Peyer's patch (tissue), 4 donors: ENCODE measurements around the gene NAV3. TPM values are rescaled to one million over a fixed set of nuclear protein-coding genes. Genes with fewer than 3 reads are reported as not detected.

Experiments used
- DNase-seq, 3 donors: peaks; one replicate each; pipeline ENCODE4 v3.0.0-alpha.2; 2017 to 2019
- H3K27ac ChIP-seq, 4 donors: fragments of 200-600 bp; sonication (generic); one replicate each; pipeline ENCODE4 v1.5.1; 2016 to 2019
- H3K27me3 ChIP-seq, 2 donors: fragments of 200-600 bp; sonication (generic); one replicate each; pipeline ENCODE4 v1.5.1; 2019
- H3K36me3 ChIP-seq, 3 donors: fragments of 200-600 bp; sonication (generic); one replicate each; pipeline ENCODE4 v1.5.1; 2016 to 2019
- H3K4me1 ChIP-seq, 4 donors: fragments of 200-600 bp; sonication (generic); one replicate each; pipeline ENCODE4 v1.5.1; 2016 to 2019
- H3K4me3 ChIP-seq, 4 donors: fragments of 200-600 bp; sonication (generic); 1 replicate in 3 of 4; 2 replicates in 1 of 4; pipeline ENCODE4 v1.5.1; 2016 to 2019; ENCODE audit warnings: mild to moderate bottlenecking in 1 of 4
- H3K9me3 ChIP-seq, 4 donors: fragments of 200-600 bp; sonication (generic); one replicate each; pipeline ENCODE4 v1.5.1; 2016 to 2019; ENCODE audit warnings: mild to moderate bottlenecking in 1 of 4
- CTCF ChIP-seq, 6 experiments: fragments of 450-650 bp in 4 of 6; fragments of 200-600 bp in 2 of 6; sonication (generic) in 1 of 6; IDR thresholded peaks; one replicate each; pipeline ENCODE4 v1.5.1; 2017 to 2019; ENCODE audit warnings: antibody characterized with exemption in 6 of 6, mild to moderate bottlenecking in 3 of 6, moderate library complexity in 1 of 6
- POLR2A ChIP-seq, 2 donors: fragments of 450-650 bp; IDR thresholded peaks; one replicate each; pipeline ENCODE4 v1.5.1; 2017; ENCODE audit warnings: antibody characterized with exemption in 2 of 2, mild to moderate bottlenecking in 2 of 2, moderate library complexity in 2 of 2
- total RNA-seq, 4 donors: library from RNA; depleted of rRNA; stranded (reverse); fragments of >200 nt; gene quantifications; one replicate each; pipeline ENCODE4 v1.1.0, GENCODE V29; 2016

NAV3 gene
- 1 to 10 TPM; 1.9 to 4.1 (median 2.8) TPM for total RNA-seq

- no peak within 1 kb of the TSS for H3K4me3 ChIP-seq
- TF ChIP-seq CTCF (IDR thresholded peaks at IDR 0.05) (no peak), POLR2A (IDR thresholded peaks at IDR 0.05) (no peak)
- no peak for DNase-seq
- H3K27ac ChIP-seq = peak within 1 kb of the TSS in 1 of 4 donors; percentile 8
- H3K4me1 ChIP-seq = no peaks in the 10 kb centered on the region
- no peaks in the 10 kb centered on the region for H3K9me3 ChIP-seq
- H3K27me3 ChIP-seq = no peaks in the 10 kb centered on the region
- no peaks in the 10 kb centered on the region for H3K36me3 ChIP-seq
Observed at GRCh38 chr12:77830583-77831351, at the start of gene NAV3. NAV3 (plus strand) TSS chr12:77830894; CDS start chr12:77831462, 568 bp downstream.

- TF ChIP-seq POLR2A (IDR thresholded peaks at IDR 0.05) (no peak), CTCF (IDR thresholded peaks at IDR 0.05) (no peak)
- DNase-seq = no peak
- no peaks in the 10 kb centered on the region for H3K9me3 ChIP-seq
Observed at GRCh38 chr12:77782034-77782433, 48.7 kb upstream of the NAV3 start.

GRCh38 chr12:77782766-77783165, 47.9 kb upstream of the NAV3 start:
- no peaks in the 10 kb centered on the region for H3K36me3 ChIP-seq
- H3K27ac ChIP-seq = no peak overlapping the region
- H3K4me3 ChIP-seq = no peak overlapping the region
- H3K4me1 ChIP-seq = no peaks in the 10 kb centered on the region
- no peaks in the 10 kb centered on the region for H3K9me3 ChIP-seq
- no peaks in the 10 kb centered on the region for H3K27me3 ChIP-seq
- no peak for DNase-seq
- TF ChIP-seq POLR2A (IDR thresholded peaks at IDR 0.05) (no peak), CTCF (IDR thresholded peaks at IDR 0.05) (no peak)

More at GRCh38 chr12:77782034-77782433, 48.7 kb upstream of the NAV3 start:
- Histone ChIP-seq H3K36me3 (no peaks in the 10 kb centered on the region), H3K4me1 (no peaks in the 10 kb centered on the region), H3K27me3 (no peaks in the 10 kb centered on the region), H3K4me3 (no peak overlapping the region), H3K27ac (no peak overlapping the region)

- Histone ChIP-seq H3K27ac (no peak overlapping the region), H3K27me3 (no peaks in the 10 kb centered on the region), H3K36me3 (no peaks in the 10 kb centered on the region), H3K4me3 (no peak overlapping the region), H3K9me3 (no peaks in the 10 kb centered on the region), H3K4me1 (no peaks in the 10 kb centered on the region)
- no peak for DNase-seq
- TF ChIP-seq CTCF (IDR thresholded peaks at IDR 0.05) (no peak), POLR2A (IDR thresholded peaks at IDR 0.05) (no peak)
Observed at GRCh38 chr12:77785211-77785610, 45.5 kb upstream of the NAV3 start.

GRCh38 chr12:77786675-77787074, 44.0 kb upstream of the NAV3 start:
- DNase-seq = no peak
- no peaks in the 10 kb centered on the region for H3K9me3 ChIP-seq
- H3K4me3 ChIP-seq = no peak overlapping the region

More at GRCh38 chr12:77786675-77787074, 44.0 kb upstream of the NAV3 start:
- TF ChIP-seq POLR2A (IDR thresholded peaks at IDR 0.05) (no peak), CTCF (IDR thresholded peaks at IDR 0.05) (no peak)
- Histone ChIP-seq H3K27ac (no peak overlapping the region), H3K27me3 (no peaks in the 10 kb centered on the region), H3K4me1 (no peaks in the 10 kb centered on the region), H3K36me3 (no peaks in the 10 kb centered on the region)
